Spleen (tissue), 7 donors: Measurements from ENCODE around the gene TRMT61A.

Source experiments
- CTCF ChIP-seq, 11 experiments: fragments of 200-600 bp in 7 of 11; fragments of 450-650 bp in 4 of 11; sonication (generic) in 4 of 11; IDR thresholded peaks in 8 of 11; conservative IDR thresholded peaks in 3 of 11; 1 replicate in 7 of 11; 2 replicates in 4 of 11; pipeline versions ENCODE4 v1.4.0 to v1.8.0; 2016 to 2021; ENCODE audit warnings: antibody characterized with exemption in 11 of 11, inconsistent platforms in 4 of 11, mild to moderate bottlenecking in 1 of 11
- POLR2A ChIP-seq, 3 donors: fragments of 450-650 bp; IDR thresholded peaks; one replicate each; pipeline ENCODE4 v1.5.1; 2017; ENCODE audit warnings: antibody characterized with exemption in 3 of 3, mild to moderate bottlenecking in 1 of 3
- POLR2AphosphoS5 ChIP-seq, 3 donors: sonication (generic); formaldehyde crosslinking; IDR thresholded peaks; one replicate each; pipeline ENCODE4 v1.5.1; 2017; ENCODE audit warnings: antibody characterized with exemption in 3 of 3
- donor health status: DM: no; HTN: no; CAD: no; lungs with moderate emphysema.
- donor health status: DM: no; HTN: no; CAD: no.
- donor health status: DM: no; HTN: no; CAD: no.

GRCh38 chr14:103537175-103537990 is 8.4 kb downstream of the TRMT61A start:
- TF ChIP-seq CTCF (IDR thresholded peaks at IDR 0.05 in 8 of 11, conservative IDR thresholded peaks at IDR 0.05 in 3 of 11): no peak
- no peak for TF ChIP-seq POLR2AphosphoS5 (IDR thresholded peaks at IDR 0.05)
- TF ChIP-seq POLR2A (IDR thresholded peaks at IDR 0.05): no peak
